Astrocyte of the cerebellum (primary cell): Measurements from ENCODE around the gene SNAI3.
A peak's percentile ranks its signal among the peaks of the same experiment; 100 is the strongest.

Experiments
- DNase-seq: peaks from one replicate; pipeline ENCODE4 v3.0.0-alpha.2; 2011; ENCODE audit warnings: low read depth
- H3K4me3 ChIP-seq: 2 replicates; pipeline ENCODE4 v1.5.1; 2011; ENCODE audit warnings: mild to moderate bottlenecking, low read depth, low read length, moderate library complexity
- in situ Hi-C: cut with HindIII; loops from 2 replicates; pipeline ENCODE4 v1.10.0; 2017; ENCODE audit warnings: low sequenced_read_pairs
- TF ChIP-seq, protein P1 (sequence below): IDR thresholded peaks from 2 replicates; pipeline ENCODE4 v1.5.1; 2012; ENCODE audit warnings: low read length, low read depth, moderate library complexity, mild to moderate bottlenecking; ENCODE audit errors: missing control alignments

Gene SNAI3

DNA sequence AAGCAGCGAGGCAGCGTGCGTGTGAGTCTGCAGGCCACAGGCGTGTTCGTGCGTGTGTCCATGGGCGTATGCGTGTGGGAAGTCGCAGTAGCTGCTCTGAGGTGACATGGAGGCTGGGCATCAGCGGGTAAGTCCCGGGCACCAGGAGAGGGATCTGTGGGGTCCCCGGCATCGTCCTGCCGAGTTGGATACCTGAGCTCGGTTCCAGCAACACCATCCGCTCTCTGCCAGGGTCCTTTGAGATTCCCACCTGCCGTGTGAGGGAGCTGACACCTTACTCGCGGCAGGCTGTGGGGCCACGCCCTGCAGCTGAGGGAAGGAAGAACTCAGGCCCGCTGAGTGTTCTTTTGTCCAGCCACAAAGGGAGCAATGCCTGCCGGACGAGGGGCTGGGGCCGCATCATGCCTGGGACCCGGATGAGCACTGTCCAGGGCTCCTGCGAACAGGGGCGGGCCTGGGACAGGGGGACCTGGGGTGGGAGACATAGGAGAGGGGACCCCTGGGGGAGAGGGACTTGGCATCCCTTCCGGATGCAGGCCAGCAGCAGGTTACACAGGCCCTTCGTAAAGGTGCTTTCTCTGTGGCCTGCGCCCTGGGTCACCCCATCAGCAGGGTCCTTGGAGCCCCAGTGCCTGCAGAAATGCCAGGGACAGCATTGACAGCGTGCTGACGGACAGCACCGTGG is 5.0 kb upstream of the SNAI3 start:
- H3K4me3 ChIP-seq, result no peak overlapping the region
- TF ChIP-seq, protein P1, sequence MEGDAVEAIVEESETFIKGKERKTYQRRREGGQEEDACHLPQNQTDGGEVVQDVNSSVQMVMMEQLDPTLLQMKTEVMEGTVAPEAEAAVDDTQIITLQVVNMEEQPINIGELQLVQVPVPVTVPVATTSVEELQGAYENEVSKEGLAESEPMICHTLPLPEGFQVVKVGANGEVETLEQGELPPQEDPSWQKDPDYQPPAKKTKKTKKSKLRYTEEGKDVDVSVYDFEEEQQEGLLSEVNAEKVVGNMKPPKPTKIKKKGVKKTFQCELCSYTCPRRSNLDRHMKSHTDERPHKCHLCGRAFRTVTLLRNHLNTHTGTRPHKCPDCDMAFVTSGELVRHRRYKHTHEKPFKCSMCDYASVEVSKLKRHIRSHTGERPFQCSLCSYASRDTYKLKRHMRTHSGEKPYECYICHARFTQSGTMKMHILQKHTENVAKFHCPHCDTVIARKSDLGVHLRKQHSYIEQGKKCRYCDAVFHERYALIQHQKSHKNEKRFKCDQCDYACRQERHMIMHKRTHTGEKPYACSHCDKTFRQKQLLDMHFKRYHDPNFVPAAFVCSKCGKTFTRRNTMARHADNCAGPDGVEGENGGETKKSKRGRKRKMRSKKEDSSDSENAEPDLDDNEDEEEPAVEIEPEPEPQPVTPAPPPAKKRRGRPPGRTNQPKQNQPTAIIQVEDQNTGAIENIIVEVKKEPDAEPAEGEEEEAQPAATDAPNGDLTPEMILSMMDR, result no peak
- DNase-seq, result no peak
- in situ Hi-C loops, result no loop called here

DNA sequence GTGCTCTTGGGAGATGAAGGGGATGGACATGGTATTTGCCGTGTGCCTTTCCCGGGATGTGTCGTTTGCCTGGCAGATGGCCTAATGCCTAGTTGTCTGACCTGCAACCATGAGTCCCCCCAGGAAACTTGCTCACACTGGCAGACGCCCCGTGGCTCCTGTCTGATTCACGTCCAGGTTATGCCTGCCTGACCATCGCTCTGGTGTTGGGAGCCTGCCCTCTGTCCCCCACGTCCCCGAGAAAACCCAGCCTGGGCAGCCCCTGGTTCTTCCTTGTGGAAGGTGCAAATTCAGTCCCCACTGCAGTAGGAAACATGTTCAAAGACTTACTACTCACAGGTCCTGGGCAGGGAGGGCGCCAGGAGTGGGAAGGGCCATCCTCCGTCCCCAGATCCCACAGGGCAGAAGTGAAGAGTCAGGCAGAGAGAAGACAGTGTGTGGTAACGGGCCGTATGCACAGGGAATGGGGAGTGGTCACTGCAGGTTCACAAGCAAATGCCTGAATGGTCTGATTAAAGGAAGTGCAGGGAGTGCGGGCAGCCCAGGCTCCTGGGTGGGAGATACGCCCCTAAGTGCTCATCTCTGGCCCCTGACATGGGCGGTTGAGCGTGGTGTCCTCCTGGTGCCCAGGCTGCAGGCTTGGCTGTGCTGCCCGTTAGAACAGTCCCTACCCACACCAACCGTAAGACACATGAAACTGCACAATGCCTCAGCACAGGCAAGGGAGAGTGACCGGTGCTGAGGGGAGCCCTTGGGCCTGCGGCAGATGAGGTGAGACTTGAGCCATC is 4.2 kb upstream of the SNAI3 start:
- H3K4me3 ChIP-seq, result no peak overlapping the region
- in situ Hi-C loops, result no loop called here
- TF ChIP-seq, protein P1, result no peak
- DNase-seq, result no peak

DNA sequence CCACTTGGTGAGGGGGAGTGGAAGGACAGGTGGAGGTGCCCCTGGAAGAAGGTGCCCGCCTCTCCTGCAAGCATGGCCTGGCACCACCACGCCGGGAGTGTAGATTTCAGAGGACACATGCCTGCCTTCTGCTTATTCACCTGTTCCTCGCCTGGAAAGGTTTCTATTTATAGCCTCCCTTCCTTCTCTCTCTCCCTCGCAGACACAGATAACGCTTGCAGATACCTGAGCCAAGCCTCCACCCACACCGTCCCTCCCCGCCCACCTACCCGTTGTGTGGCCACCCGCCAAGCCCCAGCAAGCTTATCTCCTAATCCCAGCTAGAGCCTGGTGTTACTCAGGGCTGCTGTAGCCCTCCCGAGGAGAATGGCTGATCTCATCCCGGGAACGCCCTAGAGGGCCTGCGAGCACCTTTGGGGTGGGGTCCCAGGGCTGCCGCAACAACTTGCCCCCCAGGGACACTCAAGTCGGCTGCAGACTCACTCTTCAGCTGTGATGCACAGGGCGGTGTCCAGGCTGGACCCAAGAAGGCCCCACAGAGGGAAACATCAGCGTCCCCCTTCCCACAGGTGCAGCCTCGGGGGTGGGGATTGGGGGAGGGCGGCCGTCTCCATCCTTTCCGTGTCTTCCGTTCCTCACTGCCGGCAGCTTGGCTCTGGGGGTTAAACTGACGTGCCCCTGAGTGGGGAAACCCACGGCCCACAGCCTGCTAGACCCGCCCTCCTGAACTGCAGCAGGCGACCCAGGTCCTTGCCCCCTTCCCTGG is 1.9 kb upstream of the SNAI3 start:
- no peak for DNase-seq
- no peak overlapping the region for H3K4me3 ChIP-seq
- TF ChIP-seq, protein P1, result no peak
- in situ Hi-C loops, result no loop called here

DNA sequence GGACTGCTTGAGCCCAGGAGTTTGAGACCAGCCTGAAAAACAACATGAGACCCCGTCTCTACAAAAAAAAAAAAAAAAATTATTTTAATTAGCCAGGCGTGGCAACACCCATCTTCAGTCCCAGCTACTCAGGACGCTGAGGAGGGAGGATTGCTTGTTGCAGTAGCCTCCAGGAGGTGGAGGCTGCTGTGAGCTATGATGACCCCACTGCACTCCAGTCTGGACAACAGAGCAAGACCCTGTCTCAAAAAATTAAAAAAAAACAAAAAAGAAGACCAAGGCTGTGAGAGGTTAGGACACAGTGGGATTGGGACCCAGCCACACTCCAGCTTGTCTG is 1.3 kb upstream of the SNAI3 start:
- no peak for DNase-seq
- TF ChIP-seq, protein P1, result no peak
- in situ Hi-C loops, result no loop called here
- H3K4me3 ChIP-seq, result no peak overlapping the region

DNA sequence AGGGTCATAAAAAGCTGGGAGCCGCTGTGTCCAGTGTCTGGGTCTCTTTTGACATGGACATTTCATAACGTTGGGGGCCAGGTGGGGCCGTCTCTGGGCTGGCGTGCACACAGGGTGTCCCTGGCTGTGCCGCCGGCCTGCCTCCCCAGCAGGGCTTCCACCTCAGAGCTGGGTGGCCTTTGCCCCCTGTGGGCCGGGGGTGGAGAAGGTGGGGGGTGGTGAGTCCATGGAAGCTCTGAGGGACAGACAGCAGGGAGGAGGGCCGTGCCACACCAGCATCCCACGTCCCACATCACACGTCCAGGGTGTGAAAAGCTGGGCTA is 908 bp upstream of the SNAI3 start:
- in situ Hi-C loops, result no loop called here
- H3K4me3 ChIP-seq, result no peak overlapping the region
- no peak for DNase-seq
- TF ChIP-seq, protein P1, result no peak

DNA sequence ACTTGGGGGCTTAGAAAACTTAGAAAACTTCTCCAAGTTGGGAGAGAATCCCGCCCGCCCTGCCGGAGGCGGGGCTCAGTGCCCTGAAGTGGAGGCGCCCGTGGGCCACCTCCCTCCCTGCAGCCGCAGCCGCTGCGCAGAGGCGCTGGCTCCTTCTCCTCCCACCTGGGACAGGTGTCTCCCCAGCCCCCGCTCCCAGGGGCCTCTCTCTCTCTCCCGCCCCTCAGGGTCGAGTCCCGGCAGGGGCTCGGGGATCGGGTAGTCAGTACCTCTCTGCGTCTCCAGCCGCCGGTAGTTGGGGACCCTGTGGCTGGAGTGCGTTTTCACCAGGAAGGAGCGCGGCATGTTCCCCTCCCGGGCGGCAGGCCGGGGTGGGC is 257 bp downstream of the SNAI3 start:
- in situ Hi-C loops, result no loop called here
- H3K4me3 ChIP-seq, result peak overlapping the region; percentile 32
- TF ChIP-seq, protein P1, result no peak
- no peak for DNase-seq
